LHCN-M2 (cell line): ENCODE measurements around the gene SYMPK. TPM values are rescaled to one million over a fixed set of nuclear protein-coding genes. Genes with fewer than 3 reads are reported as not detected.
"Not testable (repeated sequence)": the region's sequence is repeated elsewhere in the genome, so short reads cannot be mapped to it uniquely, and the experiment has no call there.

Source experiments
- DNase-seq: peaks from one replicate; pipeline ENCODE4 v3.0.0-alpha.2; 2012; ENCODE audit warnings: low read depth
- total RNA-seq: library from RNA; depleted of rRNA; stranded (reverse); fragments of >200 nt; gene quantifications from 2 replicates; pipeline ENCODE4 v1.2.3, GENCODE V29; 2014

SYMPK gene
- total RNA-seq, 1 experiment from 2014 or later, result 35.9 TPM

DNA sequence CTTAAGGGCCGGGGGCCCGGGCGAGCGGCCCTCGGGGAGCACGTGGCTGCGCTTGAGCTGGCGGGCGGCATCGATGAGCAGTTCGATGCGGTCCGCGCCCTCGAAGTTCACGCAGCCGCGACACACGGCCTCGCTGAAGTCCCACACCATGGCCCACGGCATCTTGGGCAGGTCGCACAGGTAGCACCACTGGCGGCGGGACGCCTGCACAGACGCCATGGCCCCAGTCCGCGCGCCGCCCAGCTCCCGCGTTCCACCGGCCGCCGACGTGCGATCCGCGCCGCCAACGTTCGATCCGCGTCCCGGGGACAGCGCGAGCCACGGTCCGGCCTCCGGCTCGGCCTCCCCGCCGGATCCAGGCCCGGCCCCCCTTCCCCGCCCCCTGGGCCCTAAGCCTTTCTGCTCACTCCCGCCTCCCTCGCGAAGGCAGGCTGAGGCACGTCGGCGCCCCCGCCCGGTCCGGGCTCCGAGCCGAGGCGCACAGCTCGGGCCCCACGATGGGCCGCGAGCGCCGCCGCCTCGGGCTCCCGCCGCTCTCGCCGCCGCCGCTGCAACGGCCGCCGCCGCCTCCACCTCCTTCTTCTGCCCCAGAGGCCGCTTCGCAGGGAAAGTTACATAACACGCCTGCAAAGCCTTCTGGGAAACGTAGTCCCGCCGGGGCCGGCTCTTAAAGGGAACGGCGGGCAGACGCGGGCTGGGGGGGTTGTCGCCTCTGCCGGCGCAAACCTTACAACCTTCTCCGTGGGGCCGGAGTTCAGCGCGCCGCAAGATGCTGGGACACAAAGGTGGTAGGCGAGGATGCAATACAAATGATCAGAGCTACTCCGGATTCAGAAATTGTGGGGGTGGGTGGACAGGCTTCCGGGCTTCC, 22.8 kb upstream of the SYMPK start, which contains the start of gene IRF2BP1:
IRF2BP1 (minus strand) TSS at position 586 of the 871 bp plus-strand sequence; CDS start at position 219, 367 bp downstream.
- peak; percentile 88 for DNase-seq

DNA sequence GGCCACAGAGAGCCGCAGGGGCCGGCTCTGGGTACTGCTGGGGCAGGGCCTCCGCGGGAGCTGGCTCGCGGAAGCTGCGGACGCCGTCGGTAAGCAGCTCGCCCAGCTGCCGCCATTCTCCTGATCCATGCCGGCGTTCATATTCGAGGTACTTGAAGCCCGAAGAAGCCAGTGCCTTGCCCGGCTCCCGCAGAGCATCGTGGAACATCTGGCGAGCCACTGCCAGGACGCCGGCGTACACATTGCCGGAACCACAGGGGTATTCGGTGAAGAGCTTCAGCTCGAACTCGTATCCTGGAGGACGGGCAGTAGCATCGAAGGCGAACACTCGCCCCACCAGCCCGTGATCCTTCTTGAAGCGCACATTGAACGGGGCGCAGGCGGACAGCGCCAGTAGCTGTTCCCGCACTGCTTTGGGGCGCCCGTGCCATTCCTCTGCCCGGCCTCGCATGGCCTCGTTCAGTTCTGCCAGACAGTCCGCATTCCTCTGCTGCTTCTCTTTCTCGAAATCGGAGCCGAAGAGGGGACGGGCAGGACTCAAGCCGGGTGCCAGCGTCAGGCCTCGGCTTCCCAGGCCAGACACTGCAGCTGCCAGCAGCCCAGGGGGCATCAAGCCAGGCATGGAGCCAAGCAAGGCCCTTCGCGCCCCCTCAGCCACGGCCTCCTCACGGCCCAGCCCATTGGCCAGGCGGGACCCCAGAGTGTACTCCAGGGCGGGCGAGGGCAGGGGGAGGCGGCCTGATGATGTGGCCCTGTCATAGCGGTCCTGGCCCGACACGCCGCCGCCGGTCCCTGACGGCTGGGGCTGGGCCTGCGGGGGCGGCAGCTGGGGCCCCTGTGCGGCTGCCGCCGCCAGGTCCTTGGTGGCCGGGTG, 22.0 kb upstream of the SYMPK start:
- DNase-seq, result no peak

DNA sequence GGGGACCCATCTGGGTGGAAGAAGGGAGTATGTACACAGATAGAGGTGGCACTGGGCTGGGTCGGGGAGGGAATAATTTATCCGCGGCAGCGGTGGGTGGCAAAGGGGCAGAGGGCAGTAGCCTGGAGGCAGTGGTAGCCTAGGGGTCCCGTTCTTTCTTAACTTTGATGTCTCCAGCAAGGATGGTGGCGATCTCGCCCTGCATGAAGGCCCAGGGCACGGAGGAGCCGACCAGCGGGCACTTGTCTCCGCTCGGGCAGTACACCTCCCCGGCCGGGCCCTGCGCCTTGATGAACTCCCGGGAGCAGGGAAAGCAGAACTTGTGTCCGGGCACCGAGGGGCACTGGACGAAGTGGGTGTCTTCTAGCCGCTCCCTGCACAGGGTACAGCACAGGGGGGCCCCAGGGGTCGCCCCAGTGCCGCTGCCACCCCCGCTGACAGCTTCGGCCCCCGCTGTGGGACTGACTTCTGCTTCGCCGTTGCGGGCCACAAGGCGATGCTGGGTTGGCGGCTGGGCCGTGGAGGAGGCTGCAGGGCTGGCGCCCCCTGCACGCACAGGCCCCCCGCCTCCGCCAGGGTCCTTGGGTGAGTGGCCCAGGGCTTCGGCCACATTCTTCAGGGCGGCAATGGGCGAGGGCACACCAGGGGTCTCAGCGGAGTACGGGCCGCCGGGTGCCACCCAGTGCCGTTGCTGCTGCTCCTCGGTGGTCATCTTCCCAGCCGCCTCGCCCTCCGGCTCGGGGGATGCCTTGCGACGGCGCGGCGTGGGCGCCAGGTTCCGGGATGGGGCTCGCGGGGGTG, 21.1 kb upstream of the SYMPK start:
- no peak for DNase-seq

DNA sequence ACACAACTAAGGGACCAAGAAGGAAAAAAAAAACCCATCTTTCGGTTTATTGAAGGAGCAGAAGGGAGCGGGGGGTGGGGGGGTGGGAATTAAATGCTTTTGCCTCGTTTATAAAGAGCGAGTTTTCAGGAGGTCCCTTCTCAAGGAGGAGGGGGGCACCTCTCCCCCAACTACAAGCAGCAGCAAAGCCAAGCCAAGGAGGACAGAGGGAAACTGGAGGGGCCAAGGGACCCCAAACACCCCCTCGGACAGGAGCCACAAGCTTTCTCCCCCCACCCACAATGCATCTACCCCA, 20.6 kb upstream of the SYMPK start:
- no peak for DNase-seq

DNA sequence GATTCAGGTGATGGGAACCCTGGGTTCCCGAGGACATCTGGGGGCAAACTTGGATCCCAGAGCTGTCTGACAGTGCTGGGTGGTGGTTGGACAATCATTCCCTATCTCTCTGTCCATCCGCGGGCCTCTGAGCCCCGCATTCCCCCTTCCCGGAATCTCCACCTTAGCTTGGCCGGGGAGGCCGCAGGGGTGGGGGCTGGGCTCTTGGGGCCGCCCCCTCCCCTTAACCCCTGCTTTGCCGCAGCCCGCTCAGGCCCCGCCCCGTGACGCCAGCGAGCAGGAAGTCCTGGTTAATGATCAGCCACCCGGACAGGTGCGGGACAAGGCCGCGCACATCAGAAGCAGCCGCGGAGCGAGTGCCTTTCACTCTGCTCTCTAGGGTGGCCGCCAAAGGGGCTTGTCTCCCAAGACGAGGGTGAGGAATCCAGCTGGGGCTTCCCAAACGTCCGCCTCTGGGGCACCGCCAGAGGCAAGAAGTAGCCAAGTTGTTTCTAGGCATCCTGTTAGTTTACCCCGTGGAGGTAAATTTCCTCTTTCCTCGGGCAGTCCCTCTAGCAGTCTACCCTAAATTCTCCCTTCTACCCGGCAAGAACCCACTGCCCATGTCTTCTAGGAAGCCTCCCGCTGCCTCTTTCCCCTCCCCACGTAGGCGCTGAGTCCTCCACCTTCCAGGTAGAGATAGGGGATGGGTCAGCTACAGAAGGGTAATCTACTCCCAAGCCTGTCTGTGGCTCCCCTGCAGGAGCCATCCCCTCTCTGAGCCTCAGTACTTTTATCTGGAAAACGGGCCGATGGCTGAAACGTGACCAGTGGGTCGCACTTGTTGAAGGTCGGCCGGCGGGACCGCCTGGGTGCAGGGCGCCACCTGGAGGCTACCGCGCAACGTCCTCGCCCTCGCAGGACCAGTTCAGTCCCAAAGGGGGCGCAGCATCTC, 20.0 kb upstream of the SYMPK start:
- DNase-seq, result peak; percentile 58

DNA sequence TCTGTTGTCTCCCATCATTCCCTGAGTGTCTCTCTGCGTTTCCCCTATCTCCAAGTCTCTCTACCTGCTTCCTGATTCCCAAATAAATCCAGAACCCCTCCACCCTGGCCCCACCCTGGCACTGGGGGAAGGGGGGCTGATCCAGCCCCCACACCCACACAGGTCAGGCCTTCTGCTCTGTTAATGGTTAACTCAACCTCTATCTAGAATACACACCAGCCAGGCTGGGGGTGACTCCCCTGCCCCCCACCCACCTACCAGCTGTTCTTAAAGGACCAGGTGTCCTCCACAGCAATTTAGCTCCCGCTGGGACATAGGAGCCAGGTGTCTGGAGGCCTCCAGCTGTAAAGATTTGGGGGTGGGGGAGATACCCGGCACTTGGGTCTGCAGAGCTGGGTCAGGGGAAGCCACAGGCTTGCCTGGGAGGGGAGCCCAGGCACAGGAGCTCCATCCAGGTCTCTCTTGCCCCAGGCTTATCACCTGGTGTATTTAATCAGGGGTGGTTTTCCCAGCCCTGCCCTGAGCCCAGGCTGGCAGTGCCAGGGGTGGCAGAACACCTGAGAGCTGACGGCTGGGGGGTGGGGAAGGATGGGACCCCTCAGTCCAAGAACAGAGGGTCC, 19.1 kb upstream of the SYMPK start:
- no peak for DNase-seq

DNA sequence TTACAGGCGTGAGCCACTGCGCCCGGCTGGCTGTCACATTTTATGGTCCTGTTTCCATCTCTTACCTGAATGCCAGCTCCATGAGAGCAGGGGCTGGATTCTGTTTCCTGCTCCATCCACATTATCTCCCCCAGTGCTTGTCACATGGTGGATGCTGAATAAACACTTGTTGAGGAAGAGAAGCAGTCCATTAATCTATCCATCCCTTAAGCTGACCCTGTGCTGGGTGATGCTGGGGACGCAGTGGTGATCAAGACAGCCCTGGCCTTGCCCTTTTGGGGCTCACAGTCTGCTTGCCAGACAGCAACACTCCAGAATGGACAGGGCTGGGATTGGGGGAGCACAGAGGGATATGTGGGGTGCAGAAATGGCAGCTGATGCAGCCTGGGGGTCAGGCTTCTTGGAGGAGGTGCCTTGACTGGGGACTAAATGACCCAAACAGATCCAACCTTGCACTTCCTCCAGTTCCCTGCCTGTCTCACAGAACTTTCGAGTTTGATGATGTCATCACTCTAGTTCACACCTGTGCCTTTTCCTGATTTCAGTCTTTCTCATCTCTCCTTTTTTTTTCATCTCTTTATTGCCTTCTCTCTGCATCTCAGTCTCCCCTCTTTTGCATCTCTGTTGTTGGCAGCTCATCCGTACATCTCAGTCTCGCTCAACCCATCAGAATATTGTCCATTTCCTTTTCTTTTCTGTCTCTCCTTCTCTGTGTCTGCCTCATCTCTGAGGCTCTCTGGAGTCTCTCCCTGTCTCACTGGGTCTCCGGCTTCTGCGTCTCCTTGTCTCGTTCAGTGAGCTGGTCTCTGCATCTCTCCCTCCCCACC, 18.3 kb upstream of the SYMPK start:
- DNase-seq, result no peak

DNA sequence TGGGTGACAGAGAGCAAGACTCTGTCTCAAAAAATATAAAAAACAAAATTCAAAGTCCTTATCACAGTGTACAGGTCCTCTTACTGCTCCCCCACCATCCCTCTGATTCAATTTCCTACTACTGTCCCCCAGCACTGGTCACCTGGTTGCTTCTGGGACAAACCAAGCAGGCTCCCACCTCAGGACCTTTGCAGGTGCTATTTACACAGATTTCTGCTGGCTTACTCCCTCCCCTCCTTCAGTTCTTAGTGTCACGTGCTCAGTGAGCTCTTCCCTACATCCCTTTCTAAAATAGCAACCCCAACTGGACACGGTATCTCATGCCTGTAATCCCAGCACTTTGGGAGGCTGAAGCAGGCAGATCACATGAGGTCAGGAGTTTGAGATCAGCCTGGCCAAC, 17.0 kb upstream of the SYMPK start:
- DNase-seq, result no peak

DNA sequence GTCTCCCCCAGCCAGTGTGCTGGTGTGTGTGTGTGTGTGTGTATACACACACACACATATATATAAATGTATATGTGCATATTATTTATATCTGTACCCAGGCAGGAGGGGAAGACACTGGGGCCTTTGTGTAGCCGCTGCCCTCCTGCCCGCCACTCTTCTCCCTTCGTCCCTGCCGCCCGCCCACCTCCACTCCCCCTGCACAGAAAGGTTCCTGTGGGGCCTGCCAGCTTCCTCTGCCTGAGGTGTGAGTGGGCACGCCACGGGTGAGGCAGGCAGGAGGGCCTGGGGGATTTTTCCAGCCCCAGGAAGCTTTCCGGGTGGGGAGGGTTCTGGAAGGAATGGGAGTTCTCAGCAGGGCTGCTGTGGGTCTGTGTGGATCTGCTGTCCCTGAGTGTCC, 16.1 kb upstream of the SYMPK start:
- no peak for DNase-seq

DNA sequence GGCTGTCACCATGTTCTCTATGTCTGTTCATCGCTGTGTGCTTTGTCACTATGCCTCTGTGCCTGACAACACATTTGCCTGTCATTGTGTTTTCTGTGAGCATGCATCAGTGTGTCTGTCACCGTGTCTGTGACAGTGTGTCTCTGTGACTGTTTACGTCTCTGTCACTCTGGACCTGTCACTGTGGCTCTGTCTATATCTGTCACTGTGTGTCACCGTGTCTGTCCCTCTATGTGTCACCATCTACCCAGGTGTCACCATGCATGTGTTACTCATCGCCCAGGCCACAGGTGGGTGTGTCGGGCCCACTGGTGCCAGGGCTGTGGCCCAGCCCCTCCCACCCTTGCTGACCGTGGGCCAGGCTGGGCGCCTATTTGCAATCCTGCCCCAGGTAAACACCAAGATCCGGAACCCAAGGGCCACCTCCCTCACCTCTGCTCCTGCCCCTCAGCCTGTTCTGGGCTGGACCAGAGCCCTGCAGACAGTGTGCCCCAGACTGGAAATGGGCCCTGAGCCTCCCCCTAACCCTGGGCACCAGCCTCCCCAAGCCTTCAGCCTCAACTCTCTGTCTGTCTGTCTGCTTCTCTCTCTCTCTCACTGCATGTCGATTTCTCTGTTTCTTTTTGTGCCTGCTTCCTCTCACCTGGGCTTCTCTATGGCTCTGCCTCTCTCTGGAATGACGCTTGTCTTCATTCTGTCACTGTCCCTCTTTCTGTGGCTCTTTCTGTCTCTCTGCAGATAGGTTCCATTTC, 15.3 kb upstream of the SYMPK start:
- no peak for DNase-seq

DNA sequence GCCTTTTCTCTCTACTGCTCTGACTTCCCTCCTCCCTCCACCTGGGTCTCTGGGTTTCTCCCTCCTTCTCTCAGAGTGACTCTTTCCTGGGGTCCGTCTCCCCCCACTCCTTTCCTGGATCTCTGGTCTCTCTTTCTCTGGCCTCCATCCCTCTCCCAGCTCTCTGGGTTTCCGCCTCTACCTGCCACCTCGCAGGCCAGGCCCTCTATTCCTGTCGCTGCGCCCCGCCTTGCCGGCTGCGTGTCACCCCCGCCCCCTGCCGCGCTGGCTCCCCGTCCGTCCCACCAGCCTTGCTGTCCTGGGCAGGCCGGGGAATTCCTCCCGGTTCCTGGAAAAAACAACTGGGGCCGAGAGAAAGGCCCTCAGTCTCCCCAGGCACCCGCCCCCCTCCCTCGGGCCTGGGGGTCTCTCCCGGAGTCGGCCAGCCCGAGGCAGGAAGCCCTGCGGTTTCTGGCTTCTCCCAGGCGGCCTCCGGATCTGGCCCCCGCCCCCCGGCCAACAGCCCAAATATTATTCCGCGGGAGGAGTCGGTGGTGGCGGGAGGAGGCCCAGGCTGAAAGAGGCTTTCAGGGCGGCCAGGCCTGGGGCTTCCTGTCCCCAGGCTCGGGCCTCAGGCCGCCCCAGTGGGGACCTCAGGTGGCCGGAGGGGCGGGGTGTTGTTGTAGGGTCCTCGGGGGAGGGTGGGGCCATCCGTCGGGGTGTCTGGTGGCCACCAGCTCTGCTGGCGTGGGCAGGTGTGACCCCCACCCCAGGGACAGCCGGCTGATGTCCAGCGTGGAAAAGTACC, 13.7 kb upstream of the SYMPK start:
- DNase-seq, result no peak

DNA sequence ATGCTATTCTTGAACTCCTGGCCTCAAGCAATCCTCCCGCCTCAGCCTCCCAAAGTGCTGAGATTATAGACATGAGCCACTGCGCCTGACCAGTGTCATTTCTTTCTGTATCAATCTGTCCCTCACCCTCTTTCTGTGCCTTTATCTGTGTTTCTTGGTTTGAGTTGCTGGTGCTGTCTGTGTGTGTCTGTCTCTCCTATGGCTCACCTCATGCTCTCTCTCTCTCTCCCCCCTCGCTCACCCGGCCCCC, 13.1 kb upstream of the SYMPK start:
- no peak for DNase-seq

DNA sequence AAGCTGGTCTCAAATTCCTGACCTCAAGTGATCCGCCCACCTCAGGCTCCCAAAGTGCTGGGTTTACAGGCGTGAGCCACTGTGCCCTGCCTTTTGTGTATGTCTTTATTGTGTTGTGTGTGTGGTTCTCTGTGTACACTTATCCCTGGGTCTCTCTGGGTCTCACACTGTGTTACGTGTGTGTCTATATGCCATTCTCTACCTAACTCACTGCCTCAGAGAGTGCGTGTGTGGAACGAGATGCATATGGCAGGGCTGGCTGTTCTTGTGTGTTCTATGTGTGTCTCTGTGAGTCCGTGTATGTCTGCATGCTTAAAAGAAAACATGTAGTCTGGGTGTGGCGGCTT, 11.6 kb upstream of the SYMPK start:
- DNase-seq, result no peak

DNA sequence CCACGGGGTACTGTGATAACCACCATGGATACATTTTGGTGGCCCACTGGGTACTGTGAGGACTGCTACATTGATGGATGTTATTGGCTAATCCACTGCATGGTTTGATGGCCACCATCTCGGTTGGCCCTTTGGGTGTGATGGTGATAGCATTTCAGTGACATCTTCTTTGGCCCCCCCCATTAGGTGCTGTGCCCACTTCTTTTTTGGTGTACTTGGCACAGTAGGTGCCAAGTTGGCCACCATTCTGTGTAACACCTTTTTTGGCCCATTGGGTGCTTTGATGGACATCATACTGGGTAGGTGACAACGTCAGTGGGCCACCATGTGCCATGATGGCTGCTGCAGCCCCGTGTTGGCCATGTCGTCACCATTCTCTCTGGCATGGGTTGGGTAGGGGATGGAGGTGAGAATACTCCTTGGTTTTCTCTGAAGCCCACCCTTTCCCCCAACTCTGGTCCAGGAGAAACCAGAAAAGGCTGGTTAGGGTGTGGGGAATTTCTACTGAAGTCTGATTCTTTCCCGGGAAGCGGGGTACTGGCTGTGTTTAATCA, 10.3 kb upstream of the SYMPK start:
- DNase-seq, result no peak

DNA sequence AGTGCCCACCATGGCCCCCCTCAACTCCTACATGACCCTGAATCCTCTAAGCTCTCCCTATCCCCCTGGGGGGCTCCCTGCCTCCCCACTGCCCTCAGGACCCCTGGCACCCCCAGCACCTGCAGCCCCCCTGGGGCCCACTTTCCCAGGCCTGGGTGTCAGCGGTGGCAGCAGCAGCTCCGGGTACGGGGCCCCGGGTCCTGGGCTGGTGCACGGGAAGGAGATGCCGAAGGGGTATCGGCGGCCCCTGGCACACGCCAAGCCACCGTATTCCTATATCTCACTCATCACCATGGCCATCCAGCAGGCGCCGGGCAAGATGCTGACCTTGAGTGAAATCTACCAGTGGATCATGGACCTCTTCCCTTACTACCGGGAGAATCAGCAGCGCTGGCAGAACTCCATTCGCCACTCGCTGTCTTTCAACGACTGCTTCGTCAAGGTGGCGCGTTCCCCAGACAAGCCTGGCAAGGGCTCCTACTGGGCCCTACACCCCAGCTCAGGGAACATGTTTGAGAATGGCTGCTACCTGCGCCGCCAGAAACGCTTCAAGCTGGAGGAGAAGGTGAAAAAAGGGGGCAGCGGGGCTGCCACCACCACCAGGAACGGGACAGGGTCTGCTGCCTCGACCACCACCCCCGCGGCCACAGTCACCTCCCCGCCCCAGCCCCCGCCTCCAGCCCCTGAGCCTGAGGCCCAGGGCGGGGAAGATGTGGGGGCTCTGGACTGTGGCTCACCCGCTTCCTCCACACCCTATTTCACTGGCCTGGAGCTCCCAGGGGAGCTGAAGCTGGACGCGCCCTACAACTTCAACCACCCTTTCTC, 9.4 kb upstream of the SYMPK start:
- no peak for DNase-seq

DNA sequence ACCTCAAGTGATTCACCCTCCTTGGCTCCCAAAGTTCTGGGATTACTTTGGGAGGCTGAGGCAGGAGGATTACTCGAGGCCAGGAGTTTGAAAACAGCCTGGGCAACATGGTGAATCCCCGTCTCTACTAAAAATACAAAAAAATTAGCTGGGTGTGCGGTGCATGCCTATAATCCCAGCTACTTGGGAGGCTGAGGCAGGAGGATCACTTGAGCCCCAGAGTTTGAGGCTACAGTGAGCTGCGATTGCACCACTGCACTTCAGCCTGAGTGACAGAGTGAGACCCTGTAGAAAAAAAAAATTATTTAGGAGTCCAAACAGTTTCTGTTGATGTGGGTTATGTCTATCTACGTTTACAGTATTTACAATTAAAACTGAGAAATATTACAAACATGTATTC, 7.9 kb upstream of the SYMPK start:
- no peak for DNase-seq

DNA sequence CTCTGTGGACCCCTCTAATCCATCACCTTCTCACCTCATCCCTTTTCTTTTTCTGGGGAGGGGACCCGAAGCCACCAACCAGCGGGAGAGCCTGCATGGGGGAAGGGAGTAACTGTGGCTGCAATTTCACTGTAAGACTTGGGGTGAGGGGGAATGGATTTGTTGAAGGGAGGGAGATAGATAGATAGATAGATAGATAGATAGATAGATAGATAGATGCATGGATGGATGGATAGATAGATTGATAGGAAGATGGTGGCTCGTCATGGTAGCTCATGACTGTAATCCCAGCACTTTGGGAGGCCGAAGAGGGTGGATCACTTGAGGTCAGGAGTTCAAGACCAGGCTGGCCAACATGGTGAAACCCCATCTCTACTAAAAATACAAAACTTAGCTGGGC, 4.3 kb upstream of the SYMPK start:
- DNase-seq, result not testable (repeated sequence)
